Activated B cell treated with CpG ODN at 0.5 μM for 24 hours (primary cell): ENCODE data around the gene DIP2C. TPM values are rescaled to one million over a fixed set of nuclear protein-coding genes. Genes with fewer than 3 reads are reported as not detected.

Experiments
- ATAC-seq: fragments of 200-7000 bp; cut with Tn5 transposase; one replicate; pipeline ENCODE4 v1.10.0; 2021; ENCODE audit warnings: low read depth, mild to moderate bottlenecking, moderate library complexity
- CTCF ChIA-PET: fragments of 350-600 bp; sonication (Branson Sonifier 250); formaldehyde crosslinking; loops from one replicate; lab custom pipeline; 2021; ENCODE audit warnings: antibody characterized with exemption; lab: Charles Lee
- POLR2A ChIA-PET: fragments of 350-600 bp; sonication (Branson Sonifier 250); formaldehyde crosslinking; loops from one replicate; lab custom pipeline; 2021; ENCODE audit warnings: antibody characterized with exemption; lab: Charles Lee
- DNase-seq: peaks from one replicate; pipeline ENCODE4 v3.0.0; 2022
- H3K27ac Mint-ChIP-seq: one replicate; pipeline ENCODE4 v1.8.0; 2020; ENCODE audit warnings: mixed read lengths
- H3K27me3 Mint-ChIP-seq: one replicate; pipeline ENCODE4 v1.8.0; 2021; ENCODE audit warnings: mixed read lengths
- H3K36me3 Mint-ChIP-seq: one replicate; pipeline ENCODE4 v1.8.0; 2021; ENCODE audit warnings: low read depth, mixed read lengths
- H3K4me1 Mint-ChIP-seq: one replicate; pipeline ENCODE4 v1.8.0; 2021; ENCODE audit warnings: mixed read lengths
- H3K4me3 Mint-ChIP-seq: one replicate; pipeline ENCODE4 v1.8.0; 2020; ENCODE audit warnings: mild to moderate bottlenecking, mixed read lengths
- H3K9me3 Mint-ChIP-seq: one replicate; pipeline ENCODE4 v1.8.0; 2020; ENCODE audit warnings: mixed read lengths
- intact Hi-C: fragments of 100-400 bp; cut with micrococcal nuclease; formaldehyde crosslinking; loops from one replicate; pipeline ENCODE4 v1.15.1; 2024
- total RNA-seq: library from RNA; stranded (reverse); gene quantifications from 2 replicates; pipeline ENCODE4 v1.2.3, GENCODE V29; 2022
- TF ChIP-seq, protein P1 (sequence below): fragments of 200-600 bp; IDR thresholded peaks from one replicate; pipeline ENCODE4 v1.8.0; 2022; ENCODE audit warnings: antibody characterized with exemption, mild to moderate bottlenecking

DIP2C gene
- total RNA-seq, 1 donor from 2014 or later = 0.49 TPM

DNA sequence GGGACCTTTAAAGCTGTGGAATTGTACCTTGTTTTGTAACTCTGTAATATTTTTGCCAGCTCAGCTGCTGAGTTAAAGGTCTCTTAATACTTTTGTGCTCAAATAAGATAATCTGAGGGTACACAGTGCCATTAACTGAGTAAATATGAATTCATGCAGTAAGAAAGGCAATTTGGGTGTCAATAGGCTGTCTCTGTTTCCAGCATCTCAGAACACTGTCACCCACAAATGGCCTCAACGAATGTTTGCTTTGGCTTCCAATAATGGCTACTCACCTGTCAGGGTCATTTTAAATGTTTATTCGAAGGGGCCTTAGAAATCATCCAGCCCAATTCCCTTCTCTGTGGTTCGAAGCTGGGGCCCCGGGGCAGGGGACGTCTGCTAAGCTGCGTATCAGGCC is 328.8 kb downstream of the DIP2C start:
- ChIA-PET CTCF (no interaction called here), POLR2A (no interaction called here)
- no peak overlapping the region for H3K4me3 Mint-ChIP-seq
- intact Hi-C loops = no loop called here
- peaks cover 4% of the 10 kb centered on the region for H3K27me3 Mint-ChIP-seq
- no peaks in the 10 kb centered on the region for H3K36me3 Mint-ChIP-seq
- peaks cover 3% of the 10 kb centered on the region for H3K4me1 Mint-ChIP-seq
- H3K27ac Mint-ChIP-seq = no peak overlapping the region
- no peak for ATAC-seq
- TF ChIP-seq, protein P1, sequence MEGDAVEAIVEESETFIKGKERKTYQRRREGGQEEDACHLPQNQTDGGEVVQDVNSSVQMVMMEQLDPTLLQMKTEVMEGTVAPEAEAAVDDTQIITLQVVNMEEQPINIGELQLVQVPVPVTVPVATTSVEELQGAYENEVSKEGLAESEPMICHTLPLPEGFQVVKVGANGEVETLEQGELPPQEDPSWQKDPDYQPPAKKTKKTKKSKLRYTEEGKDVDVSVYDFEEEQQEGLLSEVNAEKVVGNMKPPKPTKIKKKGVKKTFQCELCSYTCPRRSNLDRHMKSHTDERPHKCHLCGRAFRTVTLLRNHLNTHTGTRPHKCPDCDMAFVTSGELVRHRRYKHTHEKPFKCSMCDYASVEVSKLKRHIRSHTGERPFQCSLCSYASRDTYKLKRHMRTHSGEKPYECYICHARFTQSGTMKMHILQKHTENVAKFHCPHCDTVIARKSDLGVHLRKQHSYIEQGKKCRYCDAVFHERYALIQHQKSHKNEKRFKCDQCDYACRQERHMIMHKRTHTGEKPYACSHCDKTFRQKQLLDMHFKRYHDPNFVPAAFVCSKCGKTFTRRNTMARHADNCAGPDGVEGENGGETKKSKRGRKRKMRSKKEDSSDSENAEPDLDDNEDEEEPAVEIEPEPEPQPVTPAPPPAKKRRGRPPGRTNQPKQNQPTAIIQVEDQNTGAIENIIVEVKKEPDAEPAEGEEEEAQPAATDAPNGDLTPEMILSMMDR = no peak
- H3K9me3 Mint-ChIP-seq = no peaks in the 10 kb centered on the region
- DNase-seq = no peak

DNA sequence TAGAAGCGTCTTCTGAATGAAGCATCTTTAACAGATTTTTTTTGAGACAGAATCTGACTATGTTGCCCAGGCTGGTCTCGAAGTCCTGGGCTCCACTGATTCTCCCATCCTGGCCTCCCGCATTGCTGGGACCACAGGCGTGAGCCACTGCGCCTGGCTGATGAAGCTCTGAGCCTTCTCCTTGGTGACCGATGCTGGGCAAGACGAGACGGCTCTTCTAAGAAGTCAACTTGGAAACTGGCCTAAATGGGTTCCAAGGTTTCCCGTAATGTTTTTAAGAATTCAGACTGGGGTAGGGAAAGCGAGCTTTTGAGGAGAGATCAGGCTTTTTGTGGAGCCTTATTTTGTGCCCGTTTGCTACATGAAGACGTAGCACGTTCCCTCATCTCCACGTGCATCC is 329.7 kb downstream of the DIP2C start:
- Mint-ChIP-seq H3K27me3 (peaks cover 4% of the 10 kb centered on the region), H3K4me1 (peaks cover 3% of the 10 kb centered on the region), H3K9me3 (no peaks in the 10 kb centered on the region), H3K4me3 (no peak overlapping the region), H3K27ac (no peak overlapping the region), H3K36me3 (no peaks in the 10 kb centered on the region)
- intact Hi-C loops = loop anchor here (5.0 kb wide), 1 partner anchor 77 kb away; no protein-coding TSS in a partner anchor
- TF ChIP-seq, protein P1 = no peak
- DNase-seq (no peak), ATAC-seq (no peak)
- POLR2A ChIA-PET = no interaction called here
- CTCF ChIA-PET = no interaction called here

DNA sequence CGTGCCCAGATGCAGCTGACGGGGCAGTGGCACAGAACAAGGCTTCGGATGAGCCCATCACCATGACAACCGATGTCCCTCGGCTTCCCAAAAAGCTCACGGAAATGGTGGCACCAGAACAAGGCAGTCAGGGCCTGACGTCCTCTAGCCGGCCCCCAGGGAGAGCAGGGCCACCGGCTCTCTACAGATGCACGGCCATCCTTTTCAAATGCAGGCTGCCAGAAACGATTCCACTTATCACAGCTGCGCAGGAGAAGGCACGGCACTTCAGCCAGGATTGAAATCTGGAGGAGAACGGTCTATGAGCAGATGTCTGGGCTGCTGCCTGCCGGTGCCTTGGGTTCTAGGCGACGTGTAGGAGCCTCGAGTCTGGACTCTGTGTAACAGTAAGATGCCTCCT is 330.4 kb downstream of the DIP2C start:
- H3K4me3 Mint-ChIP-seq = no peak overlapping the region
- no peaks in the 10 kb centered on the region for H3K36me3 Mint-ChIP-seq
- POLR2A ChIA-PET = no interaction called here
- H3K27ac Mint-ChIP-seq = no peak overlapping the region
- H3K27me3 Mint-ChIP-seq = peaks cover 4% of the 10 kb centered on the region
- intact Hi-C loops = loop anchor here (5.0 kb wide), 1 partner anchor 77 kb away; no protein-coding TSS in a partner anchor
- DNase-seq (no peak), ATAC-seq (no peak)
- TF ChIP-seq, protein P1 = no peak
- CTCF ChIA-PET = no interaction called here
- H3K9me3 Mint-ChIP-seq = no peaks in the 10 kb centered on the region
- H3K4me1 Mint-ChIP-seq = peaks cover 3% of the 10 kb centered on the region

DNA sequence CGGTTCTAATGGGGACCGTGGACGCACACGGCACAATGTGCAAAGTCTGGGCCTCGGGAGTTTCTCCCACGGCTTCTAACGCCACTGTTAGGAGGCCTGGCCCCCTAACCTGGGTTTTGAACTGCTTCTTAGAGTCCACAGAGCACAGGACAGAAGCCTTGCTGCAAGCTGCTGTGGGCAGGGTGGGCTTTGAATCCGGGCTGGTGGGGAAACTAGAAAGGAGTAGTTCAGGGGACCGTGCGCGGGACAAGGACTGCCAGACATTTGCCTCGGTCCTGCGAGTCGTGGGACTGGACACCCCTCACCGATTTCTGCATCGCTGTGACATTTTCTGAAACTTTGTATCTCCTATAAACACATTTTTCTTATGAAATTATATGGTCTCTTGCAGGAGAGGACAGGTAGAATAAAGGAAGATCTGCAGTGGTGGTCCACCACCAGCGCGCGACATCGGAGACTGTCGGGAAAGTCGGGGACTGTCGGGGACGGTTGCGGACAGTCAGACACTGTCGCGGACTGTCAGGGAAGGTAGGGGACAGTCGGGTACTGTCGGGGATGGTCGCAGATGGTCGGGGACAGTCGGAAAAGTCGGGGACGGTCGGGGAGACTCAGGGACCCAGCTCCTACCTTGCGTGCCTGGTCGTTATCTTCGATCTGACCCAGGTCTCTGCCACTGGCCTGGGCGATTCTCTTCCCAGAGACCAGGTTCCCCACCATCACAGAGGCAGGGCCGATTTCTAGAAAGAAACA is 332.1 kb downstream of the DIP2C start:
- Mint-ChIP-seq H3K27me3 (peaks cover 4% of the 10 kb centered on the region), H3K4me1 (peaks cover 3% of the 10 kb centered on the region), H3K36me3 (no peaks in the 10 kb centered on the region), H3K4me3 (no peak overlapping the region), H3K27ac (no peak overlapping the region), H3K9me3 (no peaks in the 10 kb centered on the region)
- ChIA-PET CTCF (interaction anchor here (1.3 kb wide), 1 partner anchor 40 kb away, joined by 3 read pairs; no protein-coding TSS in a partner anchor), POLR2A (interaction anchor here (0.7 kb wide), 1 partner anchor 177 kb away, joined by 4 read pairs; no protein-coding TSS in a partner anchor)
- intact Hi-C loops = loop anchor here (5.0 kb wide), 1 partner anchor 75 kb away; no protein-coding TSS in a partner anchor
- TF ChIP-seq, protein P1 = no peak
- no peak for ATAC-seq
- no peak for DNase-seq

DNA sequence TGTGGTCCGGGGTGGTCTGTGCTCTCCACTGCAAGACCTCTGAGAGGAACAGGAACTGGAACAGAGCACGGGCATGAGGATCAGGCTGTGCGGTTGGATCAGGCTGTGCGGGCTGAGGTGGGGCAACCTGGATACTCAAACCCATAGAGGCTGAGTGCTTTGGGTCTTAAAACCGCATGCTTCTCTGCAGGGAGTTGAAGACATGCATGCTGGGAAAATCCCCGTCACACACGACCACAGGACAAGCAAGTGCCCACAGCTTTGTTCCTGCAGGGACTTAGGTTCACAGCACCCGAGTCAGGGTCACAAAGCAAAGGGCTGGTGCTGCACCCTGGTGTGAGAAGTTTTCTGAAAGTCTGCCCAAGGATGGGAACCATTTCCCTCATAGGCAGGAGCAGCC is 333.0 kb downstream of the DIP2C start:
- DNase-seq = no peak
- Mint-ChIP-seq H3K4me3 (no peak overlapping the region), H3K27ac (no peak overlapping the region), H3K4me1 (peaks cover 3% of the 10 kb centered on the region), H3K27me3 (peaks cover 4% of the 10 kb centered on the region), H3K36me3 (no peaks in the 10 kb centered on the region), H3K9me3 (no peaks in the 10 kb centered on the region)
- peak; percentile 37 for ATAC-seq
- ChIA-PET CTCF (interaction anchor here (1.3 kb wide), 1 partner anchor 39 kb away, joined by 3 read pairs; no protein-coding TSS in a partner anchor), POLR2A (no interaction called here)
- TF ChIP-seq, protein P1 = no peak
- intact Hi-C loops = loop anchor here (1.0 to 5.0 kb wide), 2 partner anchors 74 to 178 kb away; no protein-coding TSS in a partner anchor
